HG02571 (cell line): Measurements from ENCODE around the gene VAMP8.
"Not testable (repeated sequence)": the region's sequence is repeated elsewhere in the genome, so short reads cannot be mapped to it uniquely, and the experiment has no call there.

Experiments
- ATAC-seq: cut with Tn5 transposase; IDR thresholded peaks from one replicate; pipeline ENCODE4 v1.9.1; 2021; ENCODE audit warnings: mild to moderate bottlenecking, moderate library complexity; ENCODE audit not compliant: unreplicated experiment

VAMP8 gene

GRCh38 chr2:85577386-85578242 is at the start of gene VAMP8:
Gene VAMP8, plus strand, starts transcription at chr2:85577586. Its CDS starts 61 bp downstream, at chr2:85577647.
- ATAC-seq, result peak; percentile 76

DNA sequence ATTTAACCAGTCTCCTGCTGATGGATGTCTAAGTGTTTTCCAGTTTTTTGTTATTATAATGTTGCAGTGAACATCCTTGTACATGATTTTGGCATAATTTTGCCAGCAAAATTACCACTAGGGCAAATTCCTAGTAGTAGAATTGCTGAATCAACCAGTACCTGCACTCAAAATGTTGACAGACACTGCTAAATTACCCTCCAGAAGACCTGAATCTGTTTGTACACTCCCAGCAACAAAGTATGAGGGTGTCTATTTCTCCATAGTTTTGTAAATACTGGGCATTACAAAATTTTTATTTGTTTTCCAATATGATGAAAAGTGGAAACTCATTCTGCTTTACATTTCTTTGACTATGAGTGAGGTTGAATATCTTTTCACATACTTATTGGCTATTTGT is 49.6 kb upstream of the VAMP8 start:
- ATAC-seq, result no peak

DNA sequence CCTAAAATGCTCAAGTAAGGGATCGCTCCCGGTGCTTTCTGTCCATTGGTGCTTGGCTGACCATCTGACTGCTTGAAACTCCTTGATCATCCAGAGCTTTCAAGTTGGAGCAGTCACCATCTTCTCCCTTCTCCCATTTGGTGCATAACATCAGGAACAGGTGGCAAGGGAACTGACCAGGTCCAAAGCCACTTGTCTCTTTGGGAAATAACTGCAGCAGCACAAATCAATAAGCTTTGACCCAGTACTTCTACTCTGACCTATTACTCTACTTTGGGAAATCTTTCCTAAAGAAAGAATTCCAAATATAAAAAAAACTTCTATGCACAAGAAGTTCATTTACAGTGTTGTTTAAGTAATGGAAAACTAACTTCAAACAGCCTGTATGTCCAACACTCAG is 49.0 kb upstream of the VAMP8 start:
- no peak for ATAC-seq

DNA sequence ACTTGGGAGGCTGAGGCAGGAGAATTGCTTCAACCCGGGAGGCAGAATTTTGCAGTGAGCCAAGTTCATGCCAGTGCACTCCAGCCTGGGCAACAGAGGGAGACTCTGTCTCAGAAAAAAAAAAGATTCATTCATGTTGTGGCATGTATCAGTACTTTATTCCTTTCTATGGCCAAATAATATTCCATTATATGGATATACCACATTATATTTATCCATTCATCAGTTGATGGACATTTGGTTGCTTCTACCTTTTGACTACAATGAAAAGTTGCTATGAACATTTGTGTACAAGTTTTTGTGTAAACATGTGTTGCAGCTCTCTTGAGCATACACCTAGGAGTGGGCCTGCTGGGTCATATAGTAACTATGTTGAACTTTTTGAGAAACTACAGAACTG is 47.6 kb upstream of the VAMP8 start:
- no peak for ATAC-seq

DNA sequence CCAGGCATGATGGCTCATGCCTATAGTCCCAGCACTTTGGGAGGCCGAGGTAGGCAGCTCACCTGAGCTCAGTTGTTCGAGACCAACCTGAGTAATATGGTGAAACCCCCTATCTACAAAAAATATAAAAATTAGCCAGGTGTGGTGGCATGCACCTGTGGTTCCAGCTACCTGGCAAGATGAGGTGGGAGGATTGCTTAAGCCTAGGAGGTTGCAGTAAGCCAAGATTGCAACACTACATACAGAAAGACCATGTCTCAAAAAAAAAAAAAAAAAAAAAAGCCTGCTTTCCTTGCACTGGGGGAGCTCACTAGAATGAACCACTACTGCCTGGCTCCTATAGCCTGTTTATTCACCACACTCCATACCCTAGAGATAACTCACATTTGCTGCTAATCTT is 45.8 kb upstream of the VAMP8 start:
- no peak for ATAC-seq

DNA sequence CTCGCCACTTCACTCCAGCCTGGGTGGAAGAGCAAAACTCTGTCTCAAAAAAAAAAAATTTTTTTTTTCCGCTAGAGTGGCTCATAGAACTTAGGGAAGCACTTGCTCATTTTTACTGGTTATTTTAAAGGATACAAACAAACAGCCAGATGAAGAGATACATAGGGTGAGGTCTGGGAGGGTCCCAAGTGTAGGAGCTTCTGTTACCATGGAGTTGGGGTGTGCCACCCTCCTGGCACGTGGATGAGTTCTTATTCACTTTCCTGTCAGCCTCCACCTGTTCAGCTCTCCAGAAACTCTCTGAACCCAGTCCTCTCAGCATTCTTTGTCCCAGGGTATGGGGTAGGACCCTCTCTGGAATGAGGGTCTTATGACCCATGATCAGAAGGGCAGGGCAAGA is 43.3 kb upstream of the VAMP8 start:
- no peak for ATAC-seq

DNA sequence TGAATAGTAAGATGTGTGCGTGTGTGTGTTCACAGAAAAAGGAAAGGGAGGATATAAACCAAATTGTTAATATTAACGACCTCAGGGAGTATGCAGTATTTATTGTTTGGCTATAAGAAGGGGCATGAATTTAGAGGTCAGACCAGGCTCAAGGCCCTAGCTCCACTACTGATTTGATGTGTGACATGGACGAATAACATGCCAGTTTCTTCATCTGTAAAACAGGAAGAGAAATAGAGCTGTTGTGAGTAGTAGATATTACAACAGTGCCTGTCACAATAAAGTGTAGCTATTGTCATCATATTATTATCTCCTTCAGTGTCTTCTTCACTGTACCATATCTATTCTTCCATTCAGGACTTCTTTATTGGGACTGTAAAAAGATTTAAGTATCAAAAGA is 42.5 kb upstream of the VAMP8 start:
- no peak for ATAC-seq

DNA sequence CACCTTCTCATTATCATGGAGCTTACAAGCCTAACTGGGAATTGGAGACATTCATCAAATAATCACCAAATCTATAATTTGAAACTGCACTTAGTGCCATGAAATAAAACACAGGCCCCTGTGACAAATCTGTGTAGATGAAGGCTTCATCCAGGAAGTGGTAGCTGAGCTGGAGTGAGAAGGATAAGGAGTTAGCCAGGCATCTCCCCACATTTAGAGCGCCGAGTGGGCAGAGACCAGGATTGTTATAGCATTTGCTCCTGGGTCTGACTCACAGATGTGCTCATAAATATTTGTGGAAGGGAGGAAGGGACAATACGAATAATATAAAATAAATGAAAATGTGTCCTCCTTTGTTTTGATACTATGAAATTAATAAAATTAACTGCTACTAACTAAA is 40.9 kb upstream of the VAMP8 start:
- ATAC-seq, result no peak

GRCh38 chr2:85537600-85538506 is 39.5 kb upstream of the VAMP8 start:
- no peak for ATAC-seq

DNA sequence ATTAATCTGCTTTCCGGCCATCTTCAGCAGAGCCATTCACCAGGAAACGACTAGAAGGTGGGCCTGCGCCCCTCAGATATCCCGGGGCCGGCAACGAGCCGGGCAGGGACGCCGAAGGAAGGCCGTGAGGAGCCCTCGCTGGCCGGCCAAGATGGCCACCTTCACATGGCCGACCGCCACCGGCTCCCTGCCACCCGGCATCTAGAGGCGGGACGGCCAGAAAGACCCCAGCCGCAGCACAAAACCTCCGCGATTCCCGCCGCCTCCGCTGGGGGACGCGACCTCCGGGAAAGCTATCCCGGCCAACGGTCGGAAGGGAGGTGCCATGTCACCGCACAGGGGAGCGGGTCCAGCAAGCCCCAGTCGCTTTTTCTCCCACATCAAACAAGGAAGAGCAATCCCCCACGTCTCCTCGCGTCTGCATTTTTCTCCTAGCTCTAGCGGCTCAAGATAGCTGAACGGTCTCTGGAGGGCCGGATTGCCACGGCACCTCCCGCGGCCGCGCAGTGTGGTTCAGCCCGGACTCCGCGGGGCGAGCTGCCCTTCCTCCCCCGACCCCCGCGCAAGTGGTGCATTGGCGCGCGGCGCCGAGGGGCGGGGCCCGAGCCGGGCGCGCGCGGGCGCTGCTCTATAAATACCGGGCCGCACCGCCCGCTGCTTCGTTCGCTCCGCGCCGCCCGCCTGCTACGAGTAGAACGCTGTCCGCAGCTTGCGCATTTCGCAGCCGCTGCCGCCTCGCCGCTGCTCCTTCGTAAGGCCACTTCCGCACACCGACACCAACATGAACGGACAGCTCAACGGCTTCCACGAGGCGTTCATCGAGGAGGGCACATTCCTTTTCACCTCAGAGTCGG is 38.7 kb upstream of the VAMP8 start, which contains the start of gene MAT2A:
TSS of gene MAT2A (plus strand) at position 662 of the 854 bp plus-strand sequence. CDS start at position 782, 120 bp downstream.
- ATAC-seq, result peak; percentile 62

- peak; percentile 30 for ATAC-seq
These were observed 37.8 kb upstream of the VAMP8 start for GRCh38 chr2:85539361-85540132.

DNA sequence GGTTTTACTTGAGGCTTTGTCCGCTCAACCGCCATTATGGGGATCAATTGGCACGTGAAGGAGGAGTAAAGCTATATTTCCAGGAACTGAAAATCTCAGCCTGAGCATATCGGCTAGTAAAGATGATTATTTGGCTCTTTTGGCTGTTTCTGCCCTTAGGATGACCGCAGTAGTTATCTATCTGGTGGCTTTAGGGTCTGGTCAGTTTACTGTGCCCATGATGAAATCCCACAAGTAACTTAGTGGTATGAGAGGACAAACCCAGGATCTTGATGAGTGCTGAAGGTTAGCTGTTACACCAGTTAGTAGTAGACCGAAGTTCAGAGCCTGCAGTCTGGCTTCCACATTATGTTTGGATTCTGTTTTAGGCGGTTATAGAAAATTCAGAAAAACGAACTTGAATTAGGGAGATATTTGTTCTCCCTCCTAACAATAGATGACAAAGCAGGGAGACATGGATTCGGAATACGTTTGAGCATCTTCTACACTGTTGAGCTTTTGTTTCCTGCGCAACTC is 37.2 kb upstream of the VAMP8 start:
- no peak for ATAC-seq

- ATAC-seq, result no peak
These were observed 36.1 kb upstream of the VAMP8 start for GRCh38 chr2:85541262-85541661.

GRCh38 chr2:85541753-85542457 is 35.5 kb upstream of the VAMP8 start:
- no peak for ATAC-seq

DNA sequence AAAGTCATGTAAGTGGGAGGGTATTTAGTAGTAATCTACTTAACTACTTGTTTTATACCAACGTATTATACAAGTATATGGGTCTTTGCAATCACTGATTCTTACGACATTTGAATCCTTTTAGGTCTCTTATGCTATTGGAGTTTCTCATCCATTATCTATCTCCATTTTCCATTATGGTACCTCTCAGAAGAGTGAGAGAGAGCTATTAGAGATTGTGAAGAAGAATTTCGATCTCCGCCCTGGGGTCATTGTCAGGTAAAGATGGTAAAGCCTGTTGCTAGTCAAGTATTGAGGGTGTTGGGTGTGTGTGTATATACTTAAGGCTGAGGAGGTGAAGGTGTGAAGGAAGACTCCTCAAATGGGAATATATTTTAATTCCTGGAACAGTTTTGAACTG is 34.6 kb upstream of the VAMP8 start:
- no peak for ATAC-seq

- ATAC-seq, result not testable (repeated sequence)
These were observed 33.1 kb upstream of the VAMP8 start for GRCh38 chr2:85544254-85544691.

GRCh38 chr2:85544915-85545779 is 32.2 kb upstream of the VAMP8 start:
- not testable (repeated sequence) for ATAC-seq

DNA sequence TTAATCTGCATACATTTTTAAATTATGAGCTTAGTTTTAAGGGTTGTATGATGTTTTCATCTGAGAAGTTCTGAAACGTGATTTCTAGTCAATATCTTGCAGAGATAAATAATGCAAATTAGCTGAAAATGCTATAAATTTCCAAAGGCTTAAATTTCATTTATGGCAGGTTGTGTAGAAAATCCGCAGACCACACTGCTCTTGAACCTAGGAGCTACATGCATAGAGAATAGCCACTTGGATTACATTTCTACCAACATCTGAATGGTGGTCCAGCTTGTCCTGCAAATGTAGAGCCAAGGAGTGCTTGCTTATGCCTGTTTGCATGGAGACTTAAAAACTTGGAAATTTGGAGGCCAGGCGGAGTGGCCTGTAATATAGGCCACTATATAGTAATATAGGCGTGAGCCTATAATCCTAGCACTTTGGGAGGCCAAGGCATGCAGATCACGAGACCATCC is 31.6 kb upstream of the VAMP8 start:
- ATAC-seq, result no peak
